HG03135 (cell line): ENCODE measurements around the gene SULT1A1.
"Not testable (repeated sequence)": the region's sequence is repeated elsewhere in the genome, so short reads cannot be mapped to it uniquely, and the experiment has no call there.

ENCODE experiments used
- ATAC-seq: cut with Tn5 transposase; IDR thresholded peaks from one replicate; pipeline ENCODE4 v1.9.1; 2021; ENCODE audit warnings: mild to moderate bottlenecking, moderate library complexity; ENCODE audit not compliant: unreplicated experiment

Gene SULT1A1

DNA sequence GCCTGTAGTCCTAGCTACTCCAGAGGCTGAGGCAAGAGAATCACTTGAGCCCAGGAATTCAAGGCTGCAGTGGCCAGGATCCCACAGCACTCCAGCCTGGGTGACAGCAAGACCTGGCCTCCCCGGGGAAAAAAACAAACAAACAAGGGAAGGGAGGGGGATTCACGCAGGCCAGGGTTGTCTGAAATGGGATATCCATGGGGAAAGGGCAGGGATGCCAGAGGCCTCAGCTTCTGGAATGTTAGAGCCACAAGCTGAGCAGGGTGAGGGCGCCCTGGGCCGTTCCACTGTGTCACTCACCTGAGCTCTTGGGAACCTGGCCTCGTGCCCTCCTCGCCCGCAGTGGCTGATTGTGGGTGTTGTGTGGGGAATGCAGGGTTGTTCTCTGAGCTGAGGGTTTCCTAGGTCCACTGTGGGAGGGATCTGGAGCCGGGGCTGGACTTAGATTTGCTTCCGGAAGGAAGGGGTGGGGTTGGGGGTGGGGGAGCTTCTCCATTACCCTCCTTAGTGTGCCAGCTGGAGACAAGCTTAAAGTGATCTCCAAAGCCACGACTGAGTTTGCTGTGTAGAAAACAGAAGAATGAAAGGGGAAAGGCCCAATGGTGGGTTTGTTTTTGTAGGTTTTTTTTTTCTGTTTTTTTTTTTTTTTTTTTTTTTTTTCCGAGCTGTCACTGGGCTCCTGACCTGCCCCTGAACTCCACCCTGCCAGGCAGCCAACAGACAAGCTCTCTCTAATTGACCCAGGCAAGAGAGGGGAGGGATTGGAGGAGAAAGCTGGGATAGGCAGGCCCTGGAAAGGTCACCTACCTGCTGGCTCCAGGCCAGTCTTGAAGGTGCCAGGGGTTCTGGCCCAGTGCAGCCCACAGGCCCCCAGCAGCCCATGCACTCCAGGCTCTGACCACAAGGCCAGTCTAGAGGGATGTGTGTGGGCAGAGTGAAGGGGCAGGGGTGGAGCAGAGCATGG is at the start of gene SULT1A1:
Gene SULT1A1, minus strand, starts transcription at position 414 of the 964 bp plus-strand sequence. CDS start 1,189 bp downstream, outside the sequence.
- no peak for ATAC-seq

DNA sequence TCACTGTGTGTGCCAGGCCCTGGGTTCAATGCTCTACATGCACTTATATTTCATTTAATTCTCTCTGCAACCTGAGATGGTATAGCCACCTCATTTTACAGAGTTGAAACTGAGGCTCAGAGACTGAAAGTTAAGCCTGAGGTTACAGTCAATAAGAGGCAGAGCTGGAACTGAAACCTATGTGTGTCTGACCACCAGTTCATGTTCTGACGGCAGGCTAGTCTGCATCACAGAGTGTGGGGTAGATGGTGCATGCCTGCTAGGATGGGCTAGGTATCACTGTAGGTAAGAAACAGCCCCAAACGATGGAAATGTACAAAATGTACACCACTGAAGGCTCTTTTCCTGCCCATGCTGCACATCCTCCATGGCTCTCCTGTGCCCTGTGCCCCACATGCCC is 30.1 kb upstream of the SULT1A1 start:
- not testable (repeated sequence) for ATAC-seq

GRCh38 chr16:28638359-28638758 is 28.5 kb upstream of the SULT1A1 start:
- not testable (repeated sequence) for ATAC-seq

GRCh38 chr16:28637765-28638164 is 27.9 kb upstream of the SULT1A1 start, which contains the start of gene NPIPB8:
NPIPB8 (plus strand) TSS chr16:28638065; CDS start chr16:28638361, 296 bp downstream.
- not testable (repeated sequence) for ATAC-seq

GRCh38 chr16:28636093-28636823 is 26.4 kb upstream of the SULT1A1 start:
- not testable (repeated sequence) for ATAC-seq

DNA sequence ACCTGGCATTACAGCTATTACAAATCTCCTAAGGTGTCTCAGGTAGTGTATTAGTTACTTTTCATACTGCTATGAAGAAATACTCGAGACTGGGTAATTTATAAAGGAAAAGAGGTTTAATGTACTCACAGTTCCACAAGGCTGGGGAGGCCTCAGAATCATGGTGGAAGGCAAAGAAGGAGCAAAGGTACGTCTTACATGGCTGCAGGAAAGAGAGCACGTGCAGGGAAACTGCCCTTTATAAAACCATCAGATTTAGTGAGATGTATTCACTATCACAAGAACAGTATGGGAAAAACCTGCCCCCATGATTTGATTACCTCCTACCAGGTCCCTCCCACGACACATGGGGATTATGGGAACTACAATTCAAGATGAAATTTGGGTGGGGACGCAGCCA is 21.1 kb upstream of the SULT1A1 start:
- not testable (repeated sequence) for ATAC-seq

DNA sequence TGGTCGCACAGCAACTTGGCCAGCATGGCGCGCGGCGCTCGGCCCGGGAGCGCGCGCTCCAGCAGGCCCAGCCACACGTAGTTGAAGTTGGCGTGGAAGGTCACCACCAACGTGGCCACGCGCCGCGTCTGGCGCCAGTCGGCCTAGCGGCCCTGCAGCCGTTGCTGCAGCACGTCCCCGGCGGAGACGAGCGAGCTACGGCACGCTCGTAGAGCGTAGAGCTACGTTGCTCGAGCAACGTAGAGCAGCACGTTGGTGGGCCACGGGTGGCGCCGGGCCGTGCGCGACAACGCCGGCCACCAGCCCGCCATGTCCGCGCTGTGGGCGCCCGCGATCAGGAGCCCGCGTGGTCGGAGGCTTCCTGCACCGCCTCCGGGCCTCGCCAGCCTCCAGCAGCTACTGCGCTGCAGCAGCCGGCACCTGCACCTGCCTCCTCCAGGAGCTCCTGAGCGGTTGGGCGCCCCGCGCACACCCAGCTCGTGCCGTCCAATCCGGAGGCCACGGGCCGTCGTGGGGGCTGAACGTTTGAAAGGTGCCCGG is 13.4 kb upstream of the SULT1A1 start:
- no peak for ATAC-seq

- not testable (repeated sequence) for ATAC-seq
Observed at GRCh38 chr16:28622532-28623171, 12.8 kb upstream of the SULT1A1 start.

- ATAC-seq = no peak
Observed at GRCh38 chr16:28621481-28622155, 11.8 kb upstream of the SULT1A1 start.

DNA sequence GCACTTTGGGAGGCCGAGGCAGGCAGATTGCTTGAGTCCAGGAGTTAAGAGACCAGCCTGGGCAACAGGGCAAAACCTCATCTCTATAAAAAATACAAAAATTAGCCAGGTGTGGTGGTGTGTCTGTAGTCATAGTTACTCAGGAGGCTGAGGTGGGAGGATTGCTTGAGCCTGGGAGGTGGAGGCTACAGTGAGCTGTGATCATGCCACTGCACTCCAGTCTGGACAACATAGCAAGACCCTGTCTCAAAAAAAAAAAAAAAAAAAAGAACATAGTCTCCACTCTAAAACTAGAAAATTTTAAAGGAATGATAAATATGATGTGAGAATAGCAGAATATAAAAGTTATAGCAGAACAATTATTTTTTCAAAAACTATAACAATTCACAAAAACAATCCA is 10.5 kb upstream of the SULT1A1 start:
- ATAC-seq = not testable (repeated sequence)

- no peak for ATAC-seq
Observed at GRCh38 chr16:28617874-28618273, 8.0 kb upstream of the SULT1A1 start.

GRCh38 chr16:28616636-28617035 is 6.8 kb upstream of the SULT1A1 start:
- no peak for ATAC-seq

DNA sequence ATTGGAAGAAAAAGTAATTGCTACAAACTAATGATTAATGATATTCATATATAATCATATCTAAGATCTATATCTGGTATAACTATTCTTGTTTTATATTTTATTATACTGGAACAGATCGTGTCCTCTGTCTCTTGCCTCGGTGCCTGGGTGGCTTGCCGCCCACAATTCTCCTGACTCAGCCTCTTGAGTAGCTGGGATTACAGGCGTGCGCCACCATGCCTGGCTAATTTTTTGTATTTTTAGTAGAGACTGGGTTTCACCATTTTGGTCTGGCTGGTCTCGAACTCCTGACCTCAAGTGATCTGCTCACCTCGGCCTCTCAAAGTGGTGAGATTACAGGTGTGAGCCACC is 6.4 kb upstream of the SULT1A1 start:
- not testable (repeated sequence) for ATAC-seq

DNA sequence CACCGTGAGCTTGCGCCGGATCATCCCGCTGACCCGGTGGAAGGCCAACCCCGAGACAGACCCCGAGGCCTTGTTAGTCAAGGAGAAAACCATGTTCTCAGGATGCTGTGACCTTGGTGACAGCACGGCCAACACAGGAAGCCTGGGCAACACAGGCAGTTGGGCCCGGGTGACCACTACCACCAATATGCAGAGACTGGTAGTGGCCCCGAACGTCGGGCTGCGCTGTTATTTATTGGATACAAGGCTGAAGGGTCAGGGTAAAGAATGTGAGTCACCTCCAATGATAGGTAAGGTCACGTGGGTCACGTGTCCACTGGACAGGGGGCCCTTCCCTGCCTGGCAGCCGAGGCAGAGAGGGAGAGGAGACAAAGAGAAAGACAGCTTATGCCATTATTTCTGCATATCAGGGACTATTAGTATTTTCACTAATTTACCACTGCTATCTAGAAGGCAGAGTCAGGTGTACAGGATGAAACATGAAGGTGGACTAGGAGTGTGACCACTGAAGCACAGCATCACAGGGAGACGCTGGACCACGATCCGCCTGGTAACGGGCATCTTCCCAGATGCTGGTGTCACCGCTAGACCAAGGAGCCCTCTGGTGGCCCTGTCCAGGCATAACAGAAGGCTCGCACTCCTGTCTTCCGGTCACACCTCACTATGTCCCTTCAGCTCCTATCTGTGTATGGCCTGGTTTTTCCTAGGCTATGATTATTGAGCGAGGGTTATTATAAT is 5.8 kb upstream of the SULT1A1 start:
- ATAC-seq = not testable (repeated sequence)

DNA sequence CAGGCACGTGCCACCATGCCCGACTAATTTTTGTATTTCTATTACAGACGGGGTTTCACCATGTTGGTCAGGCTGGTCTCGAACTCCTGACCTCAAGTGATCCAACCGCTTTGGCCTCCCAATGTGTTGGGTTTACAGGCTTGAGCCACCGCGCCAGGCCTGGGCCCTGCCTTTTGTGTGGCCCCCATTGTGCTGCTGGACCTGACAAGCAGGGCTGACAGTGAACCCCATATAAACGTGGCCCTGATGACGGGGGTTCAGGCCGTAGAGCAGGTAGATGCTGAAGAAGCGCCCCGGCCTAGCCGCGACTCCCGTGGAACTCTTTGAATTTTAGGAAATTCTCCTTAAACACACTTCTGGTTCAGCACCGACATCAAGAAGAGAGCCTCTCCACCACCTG is 4.7 kb upstream of the SULT1A1 start:
- ATAC-seq = not testable (repeated sequence)

GRCh38 chr16:28613912-28614311 is 4.1 kb upstream of the SULT1A1 start:
- not testable (repeated sequence) for ATAC-seq

- ATAC-seq = peak; percentile 64
Observed at GRCh38 chr16:28612359-28613280, 2.8 kb upstream of the SULT1A1 start.

DNA sequence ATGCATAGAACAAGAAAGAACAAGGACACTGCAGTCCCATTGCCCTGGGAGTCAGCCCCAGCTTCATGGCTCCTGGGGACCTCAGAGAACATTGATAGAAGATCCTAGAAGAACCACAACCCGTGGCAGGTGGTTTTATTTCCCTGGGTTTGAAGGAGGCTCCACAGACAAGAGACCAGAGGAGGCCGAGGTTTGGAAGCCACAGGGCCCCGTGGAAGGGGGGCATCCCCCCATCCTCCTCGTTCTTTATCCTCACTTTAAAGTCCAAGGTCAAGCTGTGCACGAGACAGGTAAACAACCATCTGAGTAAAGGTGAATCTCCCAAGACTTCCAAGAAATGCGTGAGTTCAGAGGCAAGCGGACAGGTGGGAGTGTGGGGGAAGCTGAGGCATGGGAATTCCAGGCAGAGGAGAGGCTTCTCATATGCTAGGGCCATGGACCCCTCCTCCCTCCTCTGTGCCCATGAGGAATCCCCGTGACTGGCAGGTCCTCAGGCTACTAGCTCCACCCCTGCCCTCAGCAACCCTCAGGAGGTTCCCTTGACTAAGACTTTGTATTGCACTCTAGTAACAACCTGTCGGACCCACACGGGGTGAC is 849 bp upstream of the SULT1A1 start:
- ATAC-seq = no peak
